Measurements from ENCODE around the gene POLR3B.

Gene POLR3B

GRCh38 chr12:106412563-106412962 lies 55.0 kb downstream of the POLR3B start:
- DNase-seq (ENCODE audit: low read depth), result no peak

- peak; percentile 21 for DNase-seq (ENCODE audit: low read depth)
Observed at GRCh38 chr12:106415134-106415533, 57.6 kb downstream of the POLR3B start.

- no peak for DNase-seq (ENCODE audit: low read depth)
Observed at GRCh38 chr12:106416273-106416672, 58.7 kb downstream of the POLR3B start.

GRCh38 chr12:106417926-106418910 lies 60.7 kb downstream of the POLR3B start:
- DNase-seq (ENCODE audit: low read depth), result peak; percentile 59

GRCh38 chr12:106418970-106419369 lies 61.4 kb downstream of the POLR3B start:
- DNase-seq (ENCODE audit: low read depth), result no peak

- no peak for DNase-seq (ENCODE audit: low read depth)
Observed at GRCh38 chr12:106423291-106423690, 65.7 kb downstream of the POLR3B start.

- DNase-seq (ENCODE audit: low read depth), result no peak
Observed at GRCh38 chr12:106425061-106425702, 67.6 kb downstream of the POLR3B start.

GRCh38 chr12:106427917-106428316 lies 70.4 kb downstream of the POLR3B start:
- DNase-seq (ENCODE audit: low read depth), result no peak

GRCh38 chr12:106428384-106428783 lies 70.8 kb downstream of the POLR3B start:
- DNase-seq (ENCODE audit: low read depth), result peak; percentile 68

GRCh38 chr12:106429043-106429552 lies 71.5 kb downstream of the POLR3B start:
- no peak for DNase-seq (ENCODE audit: low read depth)

GRCh38 chr12:106429636-106430035 lies 72.1 kb downstream of the POLR3B start:
- DNase-seq (ENCODE audit: low read depth), result no peak

- no peak for DNase-seq (ENCODE audit: low read depth)
Observed at GRCh38 chr12:106431839-106432411, 74.4 kb downstream of the POLR3B start.

- no peak for DNase-seq (ENCODE audit: low read depth)
Observed at GRCh38 chr12:106433055-106433454, 75.5 kb downstream of the POLR3B start.

- DNase-seq (ENCODE audit: low read depth), result no peak
Observed at GRCh38 chr12:106434526-106434925, 77.0 kb downstream of the POLR3B start.

GRCh38 chr12:106436164-106436563 lies 78.6 kb downstream of the POLR3B start:
- no peak for DNase-seq (ENCODE audit: low read depth)

GRCh38 chr12:106442575-106442974 lies 85.0 kb downstream of the POLR3B start:
- DNase-seq (ENCODE audit: low read depth), result no peak

- DNase-seq (ENCODE audit: low read depth), result no peak
Observed at GRCh38 chr12:106445053-106445452, 87.5 kb downstream of the POLR3B start.

GRCh38 chr12:106445959-106446358 lies 88.4 kb downstream of the POLR3B start:
- DNase-seq (ENCODE audit: low read depth), result no peak

- DNase-seq (ENCODE audit: low read depth), result no peak
Observed at GRCh38 chr12:106446419-106447092, 89.0 kb downstream of the POLR3B start.

- DNase-seq (ENCODE audit: low read depth), result no peak
Observed at GRCh38 chr12:106452309-106452708, 94.8 kb downstream of the POLR3B start.

GRCh38 chr12:106455111-106455510 lies 97.6 kb downstream of the POLR3B start:
- DNase-seq (ENCODE audit: low read depth), result no peak

- DNase-seq (ENCODE audit: low read depth), result no peak
Observed at GRCh38 chr12:106459124-106459523, 101.6 kb downstream of the POLR3B start.

Data from fibroblast of gingiva (primary cell).